ENCODE results near the gene FAM83E.

- TF ChIP-seq, protein P1, sequence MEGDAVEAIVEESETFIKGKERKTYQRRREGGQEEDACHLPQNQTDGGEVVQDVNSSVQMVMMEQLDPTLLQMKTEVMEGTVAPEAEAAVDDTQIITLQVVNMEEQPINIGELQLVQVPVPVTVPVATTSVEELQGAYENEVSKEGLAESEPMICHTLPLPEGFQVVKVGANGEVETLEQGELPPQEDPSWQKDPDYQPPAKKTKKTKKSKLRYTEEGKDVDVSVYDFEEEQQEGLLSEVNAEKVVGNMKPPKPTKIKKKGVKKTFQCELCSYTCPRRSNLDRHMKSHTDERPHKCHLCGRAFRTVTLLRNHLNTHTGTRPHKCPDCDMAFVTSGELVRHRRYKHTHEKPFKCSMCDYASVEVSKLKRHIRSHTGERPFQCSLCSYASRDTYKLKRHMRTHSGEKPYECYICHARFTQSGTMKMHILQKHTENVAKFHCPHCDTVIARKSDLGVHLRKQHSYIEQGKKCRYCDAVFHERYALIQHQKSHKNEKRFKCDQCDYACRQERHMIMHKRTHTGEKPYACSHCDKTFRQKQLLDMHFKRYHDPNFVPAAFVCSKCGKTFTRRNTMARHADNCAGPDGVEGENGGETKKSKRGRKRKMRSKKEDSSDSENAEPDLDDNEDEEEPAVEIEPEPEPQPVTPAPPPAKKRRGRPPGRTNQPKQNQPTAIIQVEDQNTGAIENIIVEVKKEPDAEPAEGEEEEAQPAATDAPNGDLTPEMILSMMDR (conservative IDR thresholded peaks at IDR 0.05; ENCODE audit: low read length): no peak
- no peak for TF ChIP-seq EZH2phosphoT487 (IDR thresholded peaks at IDR 0.05; ENCODE audit: borderline replicate concordance)
Observed at GRCh38 chr19:48628486-48629296, 13.8 kb upstream of the FAM83E start.
